ENCODE results near the gene CHCHD5. TPM values are rescaled to one million over a fixed set of nuclear protein-coding genes. Genes with fewer than 3 reads are reported as not detected.

The CHCHD5 gene
- total RNA-seq, 1 experiment from 2014 or later: 25.4 TPM

DNA sequence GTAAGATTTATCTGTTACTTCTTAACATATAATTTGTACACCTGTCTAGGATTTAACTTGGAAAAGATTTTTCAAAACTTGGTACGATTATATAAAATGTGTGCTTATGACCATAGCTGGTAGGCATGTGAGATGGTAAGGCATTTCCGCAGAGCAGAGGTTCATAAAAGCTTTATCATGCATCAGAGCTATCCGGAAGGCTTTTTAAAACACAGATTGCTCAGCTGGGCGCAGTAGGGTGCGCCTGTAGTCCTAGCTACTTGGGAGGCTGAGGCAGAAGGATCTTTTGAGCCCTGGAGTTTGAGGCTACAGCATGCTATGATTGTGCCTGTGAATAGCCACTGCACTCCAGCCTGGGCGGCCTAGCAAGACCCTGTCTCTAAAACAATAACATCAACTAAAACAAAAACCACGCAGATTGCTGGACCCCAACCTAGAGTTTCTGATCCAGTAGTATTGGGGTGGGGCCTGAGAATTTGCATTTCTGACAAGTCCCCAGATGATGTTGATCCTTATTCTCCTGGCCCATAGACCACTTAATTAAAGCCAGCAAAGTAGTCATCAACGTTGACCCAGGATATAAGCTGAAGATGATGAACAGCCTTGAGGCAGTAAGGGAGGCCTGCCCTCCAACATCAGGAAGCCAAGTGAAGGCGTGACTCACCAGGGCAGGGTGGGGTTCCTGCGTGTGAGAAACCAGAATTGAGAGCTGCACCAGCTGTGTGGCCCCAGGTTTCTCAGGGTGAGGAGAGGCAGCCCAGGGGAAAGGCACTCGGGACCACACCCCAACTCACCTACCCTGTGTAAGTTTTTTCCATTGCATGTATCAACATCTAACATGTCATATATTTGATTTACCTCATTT, 39.7 kb downstream of the CHCHD5 start:
- Histone ChIP-seq H4K20me1 (ENCODE audit: low read length) (no peaks in the 10 kb centered on the region), H3K4me1 (ENCODE audit: insufficient read depth, low read length) (peaks cover 80% of the 10 kb centered on the region), H3K79me2 (ENCODE audit: low read length) (peaks cover 9% of the 10 kb centered on the region; the same call in 1 of the 2 replicates), H3K36me3 (ENCODE audit: low read depth, low read length) (no peaks in the 10 kb centered on the region), H3K27ac (ENCODE audit: low read length) (peak overlapping the region; percentile 94), H2AFZ (ENCODE audit: low read length) (no peak overlapping the region), H3K27me3 (ENCODE audit: low read length) (no peaks in the 10 kb centered on the region), H3F3A (ENCODE audit: low read length, unreplicated experiment) (peaks cover 13% of the 10 kb centered on the region), H3K9me3 (ENCODE audit: low read length) (no peaks in the 10 kb centered on the region), H3K9ac (ENCODE audit: low read length) (peak overlapping the region; percentile 74), H3K9me2 (replicated peaks; ENCODE audit: low read length) (no peaks in the 10 kb centered on the region), H3K4me3 (ENCODE audit: low read length) (peak overlapping the region; percentile 19; the same call in 1 of the 2 replicates), H3K4me2 (ENCODE audit: low read length) (peak overlapping the region; percentile 71)
- ChIA-PET POLR2A (ENCODE audit: unreplicated experiment) (interaction anchor here (0.6 to 1.0 kb wide), 2 partner anchors 14 to 22 kb away, joined by 3 to 7 read pairs; partner anchors contain the start of gene SLC20A1), CTCF (interaction anchor here (0.7 to 0.9 kb wide), 2 partner anchors 22 to 102 kb away, joined by 3 to 4 read pairs; no protein-coding TSS in a partner anchor)
- TF ChIP-seq EZH2phosphoT487 (IDR thresholded peaks at IDR 0.05; ENCODE audit: borderline replicate concordance, low read length) (no peak), EZH2 (IDR thresholded peaks at IDR 0.05; ENCODE audit: low read length, unreplicated experiment) (no peak)
- TF ChIP-seq, protein P1, sequence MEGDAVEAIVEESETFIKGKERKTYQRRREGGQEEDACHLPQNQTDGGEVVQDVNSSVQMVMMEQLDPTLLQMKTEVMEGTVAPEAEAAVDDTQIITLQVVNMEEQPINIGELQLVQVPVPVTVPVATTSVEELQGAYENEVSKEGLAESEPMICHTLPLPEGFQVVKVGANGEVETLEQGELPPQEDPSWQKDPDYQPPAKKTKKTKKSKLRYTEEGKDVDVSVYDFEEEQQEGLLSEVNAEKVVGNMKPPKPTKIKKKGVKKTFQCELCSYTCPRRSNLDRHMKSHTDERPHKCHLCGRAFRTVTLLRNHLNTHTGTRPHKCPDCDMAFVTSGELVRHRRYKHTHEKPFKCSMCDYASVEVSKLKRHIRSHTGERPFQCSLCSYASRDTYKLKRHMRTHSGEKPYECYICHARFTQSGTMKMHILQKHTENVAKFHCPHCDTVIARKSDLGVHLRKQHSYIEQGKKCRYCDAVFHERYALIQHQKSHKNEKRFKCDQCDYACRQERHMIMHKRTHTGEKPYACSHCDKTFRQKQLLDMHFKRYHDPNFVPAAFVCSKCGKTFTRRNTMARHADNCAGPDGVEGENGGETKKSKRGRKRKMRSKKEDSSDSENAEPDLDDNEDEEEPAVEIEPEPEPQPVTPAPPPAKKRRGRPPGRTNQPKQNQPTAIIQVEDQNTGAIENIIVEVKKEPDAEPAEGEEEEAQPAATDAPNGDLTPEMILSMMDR (conservative IDR thresholded peaks at IDR 0.05; ENCODE audit: low read depth, low read length): no peak
- intact Hi-C loops (cut with micrococcal nuclease): no loop called here
- BruUV-seq (replicated peaks): no TSS peak
- ATAC-seq (peak; percentile 44), DNase-seq (peak; percentile 94)

DNA sequence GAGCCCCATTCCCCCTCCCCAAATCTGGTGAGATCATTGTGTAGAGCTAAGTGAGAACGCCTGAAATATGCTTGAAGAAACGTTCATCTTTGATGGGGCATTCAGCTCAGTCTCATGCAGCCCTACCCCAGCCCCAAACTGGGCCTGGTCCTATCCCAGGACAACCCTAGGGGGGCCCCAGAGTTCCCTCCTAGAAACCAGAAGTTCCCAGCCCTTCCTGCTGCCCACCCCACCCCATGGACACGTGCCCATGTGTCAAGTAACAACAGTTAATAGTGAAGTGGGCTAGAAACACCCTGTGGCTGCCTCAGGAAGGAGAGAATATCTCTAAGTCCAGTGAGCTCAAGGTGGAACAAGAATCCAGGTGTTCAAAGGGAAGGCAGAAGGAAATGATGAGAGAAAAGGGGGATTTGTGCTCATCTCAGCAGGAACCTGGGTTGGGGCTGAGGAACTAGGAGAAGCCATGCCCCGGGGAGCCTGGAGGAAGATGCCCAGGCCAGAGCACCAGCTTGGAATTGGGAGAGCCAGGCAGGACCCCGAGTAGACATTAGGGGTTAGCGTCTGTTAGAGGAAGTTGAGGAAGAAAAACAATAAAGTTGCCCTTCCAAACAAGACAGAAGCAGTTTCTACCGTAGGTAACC, 41.2 kb downstream of the CHCHD5 start:
- ChIA-PET CTCF (interaction anchor here (0.6 to 0.8 kb wide), 2 partner anchors 39 to 67 kb away, joined by 3 read pairs; no protein-coding TSS in a partner anchor), POLR2A (ENCODE audit: unreplicated experiment) (interaction anchor here (1.0 kb wide), 1 partner anchor 20 kb away, joined by 7 read pairs; the partner anchor contains the start of gene SLC20A1)
- DNase-seq (no peak), ATAC-seq (no peak)
- peaks cover 13% of the 10 kb centered on the region for H3F3A ChIP-seq (ENCODE audit: low read length, unreplicated experiment)
- peaks cover 9% of the 10 kb centered on the region; the same call in 1 of the 2 replicates for H3K79me2 ChIP-seq (ENCODE audit: low read length)
- TF ChIP-seq EZH2 (IDR thresholded peaks at IDR 0.05; ENCODE audit: low read length, unreplicated experiment) (no peak), EZH2phosphoT487 (IDR thresholded peaks at IDR 0.05; ENCODE audit: borderline replicate concordance, low read length) (no peak)
- TF ChIP-seq, protein P1 (conservative IDR thresholded peaks at IDR 0.05; ENCODE audit: low read depth, low read length): no peak
- peak overlapping the region; percentile 74 for H3K9ac ChIP-seq (ENCODE audit: low read length)
- H4K20me1 ChIP-seq (ENCODE audit: low read length): no peaks in the 10 kb centered on the region
- H3K9me2 ChIP-seq (replicated peaks; ENCODE audit: low read length): no peaks in the 10 kb centered on the region
- peak overlapping the region; percentile 94 for H3K27ac ChIP-seq (ENCODE audit: low read length)
- no peak overlapping the region for H2AFZ ChIP-seq (ENCODE audit: low read length)
- intact Hi-C loops (cut with micrococcal nuclease): loop anchor here (1.0 kb wide), 2 partner anchors 25 to 65 kb away; no protein-coding TSS in a partner anchor
- peak overlapping the region; percentile 71 for H3K4me2 ChIP-seq (ENCODE audit: low read length)
- H3K27me3 ChIP-seq (ENCODE audit: low read length): no peaks in the 10 kb centered on the region
- BruUV-seq (replicated peaks): no TSS peak
- H3K36me3 ChIP-seq (ENCODE audit: low read depth, low read length): no peaks in the 10 kb centered on the region
- no peak overlapping the region for H3K4me3 ChIP-seq (ENCODE audit: low read length)
- H3K4me1 ChIP-seq (ENCODE audit: insufficient read depth, low read length): peaks cover 91% of the 10 kb centered on the region
- no peaks in the 10 kb centered on the region for H3K9me3 ChIP-seq (ENCODE audit: low read length)
